Activated CD4-positive, alpha-beta T cell treated with anti-CD3 and anti-CD28 coated beads, Interleukin-2, amount 50 U/mL, for 24 hours (primary cell): ENCODE measurements around the gene SVOPL.
"Not testable (repeated sequence)": the region's sequence is repeated elsewhere in the genome, so short reads cannot be mapped to it uniquely, and the experiment has no call there.

ENCODE experiments used
- DNase-seq, 2 donors: peaks; one replicate each; pipeline ENCODE4 v3.0.0-alpha.2; 2020; ENCODE audit warnings: low read depth in 1 of 2, low spot score in 1 of 2

Gene SVOPL

GRCh38 chr7:138701537-138701923 lies 368 bp upstream of the SVOPL start:
- DNase-seq: no peak

GRCh38 chr7:138699661-138700060 lies 1.5 kb downstream of the SVOPL start:
- DNase-seq: no peak

GRCh38 chr7:138698281-138698680 lies 2.9 kb downstream of the SVOPL start:
- DNase-seq: no peak

- no peak for DNase-seq
These were observed 3.5 kb downstream of the SVOPL start for GRCh38 chr7:138697535-138698182.

GRCh38 chr7:138695776-138696175 lies 5.4 kb downstream of the SVOPL start:
- not testable (repeated sequence) for DNase-seq

- DNase-seq: no peak
These were observed 6.1 kb downstream of the SVOPL start for GRCh38 chr7:138695106-138695505.

GRCh38 chr7:138691178-138691577 lies 10.0 kb downstream of the SVOPL start:
- no peak for DNase-seq

- DNase-seq: no peak
These were observed 10.7 kb downstream of the SVOPL start for GRCh38 chr7:138690495-138690894.

GRCh38 chr7:138688037-138688436 lies 13.1 kb downstream of the SVOPL start:
- DNase-seq: not testable (repeated sequence)

- no peak for DNase-seq
These were observed 16.8 kb downstream of the SVOPL start for GRCh38 chr7:138684340-138684739.

GRCh38 chr7:138679793-138680192 lies 21.4 kb downstream of the SVOPL start:
- DNase-seq: no peak

GRCh38 chr7:138670594-138670993 lies 30.6 kb downstream of the SVOPL start:
- DNase-seq: no peak

- no peak for DNase-seq
These were observed 31.8 kb downstream of the SVOPL start for GRCh38 chr7:138669364-138669763.

- DNase-seq: no peak
These were observed 32.2 kb downstream of the SVOPL start for GRCh38 chr7:138668946-138669345.

GRCh38 chr7:138668229-138668596 lies 32.9 kb downstream of the SVOPL start:
- DNase-seq: no peak

- DNase-seq: no peak
These were observed 33.5 kb downstream of the SVOPL start for GRCh38 chr7:138667535-138668228.

GRCh38 chr7:138666385-138666784 lies 34.8 kb downstream of the SVOPL start:
- no peak for DNase-seq

GRCh38 chr7:138665669-138666140 lies 35.5 kb downstream of the SVOPL start:
- DNase-seq: no peak

- DNase-seq: no peak
These were observed 35.9 kb downstream of the SVOPL start for GRCh38 chr7:138665249-138665648.

GRCh38 chr7:138663725-138664710 lies 37.1 kb downstream of the SVOPL start:
- DNase-seq: no peak

GRCh38 chr7:138662991-138663320 lies 38.2 kb downstream of the SVOPL start:
- no peak for DNase-seq
